ENCODE results near the gene LRRC47. TPM values are rescaled to one million over a fixed set of nuclear protein-coding genes. Genes with fewer than 3 reads are reported as not detected.

Gene LRRC47
- polyA plus RNA-seq, 4 donors, result 16.8 to 44.3 (median 21.4) TPM

GRCh38 chr1:3787349-3787715 is 9.0 kb downstream of the LRRC47 start:
- no peaks in the 10 kb centered on the region for H3K4me1 ChIP-seq (ENCODE audit: control insufficient read depth in 3 of 3, insufficient read depth in 2 of 3, low read depth in 1 of 3, low read length in 2 of 3)
- H3K4me3 ChIP-seq (ENCODE audit: low read depth in 1 of 3, low read length in 3 of 3), result no peak overlapping the region
- DNase-seq, result no peak
- no peaks in the 10 kb centered on the region for H3K9me3 ChIP-seq (ENCODE audit: control insufficient read depth in 2 of 2, insufficient read depth in 1 of 2, low read depth in 1 of 2, low read length in 1 of 2)
- H3K36me3 ChIP-seq (ENCODE audit: control insufficient read depth in 3 of 3, insufficient read depth in 2 of 3, low read depth in 1 of 3, low read length in 3 of 3), result peaks cover 9 to 84% (median 11%) of the 10 kb centered on the region in 3 donors
- WGBS, 3 donors, result 67 to 76% (median 73%) methylated on average over 10 of the region's 10 CpGs
- H3K27me3 ChIP-seq (ENCODE audit: control insufficient read depth in 3 of 3, insufficient read depth in 3 of 3, low read length in 3 of 3), result no peaks in the 10 kb centered on the region
- FAIRE-seq, result no peak
- H3K27ac ChIP-seq (ENCODE audit: low read depth in 1 of 3, low read length in 2 of 3), result no peak overlapping the region

- Histone ChIP-seq H3K9me3 (ENCODE audit: control insufficient read depth in 2 of 2, insufficient read depth in 1 of 2, low read depth in 1 of 2, low read length in 1 of 2) (no peaks in the 10 kb centered on the region), H3K4me3 (ENCODE audit: low read depth in 1 of 3, low read length in 3 of 3) (no peak overlapping the region), H3K36me3 (ENCODE audit: control insufficient read depth in 3 of 3, insufficient read depth in 2 of 3, low read depth in 1 of 3, low read length in 3 of 3) (peaks cover 9 to 90% (median 11%) of the 10 kb centered on the region in 3 donors), H3K27me3 (ENCODE audit: control insufficient read depth in 3 of 3, insufficient read depth in 3 of 3, low read length in 3 of 3) (no peaks in the 10 kb centered on the region), H3K4me1 (ENCODE audit: control insufficient read depth in 3 of 3, insufficient read depth in 2 of 3, low read depth in 1 of 3, low read length in 2 of 3) (no peaks in the 10 kb centered on the region), H3K27ac (ENCODE audit: low read depth in 1 of 3, low read length in 2 of 3) (no peak overlapping the region)
- DNase-seq, result no peak
- FAIRE-seq, result no peak
- 92 to 93% (median 93%) methylated on average over 45 of the region's 45 CpGs for WGBS, 3 donors
These were observed 9.6 kb downstream of the LRRC47 start for GRCh38 chr1:3786468-3787348.

- Histone ChIP-seq H3K9me3 (ENCODE audit: control insufficient read depth in 2 of 2, insufficient read depth in 1 of 2, low read depth in 1 of 2, low read length in 1 of 2) (no peaks in the 10 kb centered on the region), H3K4me1 (ENCODE audit: control insufficient read depth in 3 of 3, insufficient read depth in 2 of 3, low read depth in 1 of 3, low read length in 2 of 3) (no peaks in the 10 kb centered on the region), H3K4me3 (ENCODE audit: low read depth in 1 of 3, low read length in 3 of 3) (no peak overlapping the region), H3K36me3 (ENCODE audit: control insufficient read depth in 3 of 3, insufficient read depth in 2 of 3, low read depth in 1 of 3, low read length in 3 of 3) (peaks cover 11 to 94% (median 18%) of the 10 kb centered on the region in 3 donors), H3K27ac (ENCODE audit: low read depth in 1 of 3, low read length in 2 of 3) (peak overlapping the region in 1 of 3 donors; percentile 6), H3K27me3 (ENCODE audit: control insufficient read depth in 3 of 3, insufficient read depth in 3 of 3, low read length in 3 of 3) (no peaks in the 10 kb centered on the region)
- 62 to 76% (median 67%) methylated on average over 14 of the region's 14 CpGs for WGBS, 3 donors
- FAIRE-seq (no peak), DNase-seq (peak; percentile 54 to 63)
These were observed 10.7 kb downstream of the LRRC47 start for GRCh38 chr1:3785456-3786157.

- Histone ChIP-seq H3K27me3 (ENCODE audit: control insufficient read depth in 3 of 3, insufficient read depth in 3 of 3, low read length in 3 of 3) (no peaks in the 10 kb centered on the region), H3K9me3 (ENCODE audit: control insufficient read depth in 2 of 2, insufficient read depth in 1 of 2, low read depth in 1 of 2, low read length in 1 of 2) (no peaks in the 10 kb centered on the region), H3K27ac (ENCODE audit: low read depth in 1 of 3, low read length in 2 of 3) (peak overlapping the region in 1 of 3 donors; percentile 6), H3K4me1 (ENCODE audit: control insufficient read depth in 3 of 3, insufficient read depth in 2 of 3, low read depth in 1 of 3, low read length in 2 of 3) (no peaks in the 10 kb centered on the region), H3K36me3 (ENCODE audit: control insufficient read depth in 3 of 3, insufficient read depth in 2 of 3, low read depth in 1 of 3, low read length in 3 of 3) (peaks cover 13 to 93% (median 17%) of the 10 kb centered on the region in 3 donors), H3K4me3 (ENCODE audit: low read depth in 1 of 3, low read length in 3 of 3) (no peak overlapping the region)
- no peak for FAIRE-seq
- DNase-seq, result peak; percentile 70 to 87
- 36 to 74% (median 58%) methylated on average over 13 of the region's 13 CpGs for WGBS, 3 donors
These were observed 11.3 kb downstream of the LRRC47 start for GRCh38 chr1:3785045-3785444.

- H3K9me3 ChIP-seq (ENCODE audit: control insufficient read depth in 2 of 2, insufficient read depth in 1 of 2, low read depth in 1 of 2, low read length in 1 of 2), result peaks cover 0 to 2% of the 10 kb centered on the region in 2 donors
- DNase-seq, result no peak
- H3K27me3 ChIP-seq (ENCODE audit: control insufficient read depth in 3 of 3, insufficient read depth in 3 of 3, low read length in 3 of 3), result no peaks in the 10 kb centered on the region
- no peak for FAIRE-seq
- H3K27ac ChIP-seq (ENCODE audit: low read depth in 1 of 3, low read length in 2 of 3), result no peak overlapping the region
- WGBS, 3 donors, result 94 to 95% (median 95%) methylated on average over 30 of the region's 30 CpGs
- H3K36me3 ChIP-seq (ENCODE audit: control insufficient read depth in 3 of 3, insufficient read depth in 2 of 3, low read depth in 1 of 3, low read length in 3 of 3), result peaks cover 15 to 94% (median 17%) of the 10 kb centered on the region in 3 donors
- H3K4me3 ChIP-seq (ENCODE audit: low read depth in 1 of 3, low read length in 3 of 3), result no peak overlapping the region
- H3K4me1 ChIP-seq (ENCODE audit: control insufficient read depth in 3 of 3, insufficient read depth in 2 of 3, low read depth in 1 of 3, low read length in 2 of 3), result no peaks in the 10 kb centered on the region
These were observed 12.4 kb downstream of the LRRC47 start for GRCh38 chr1:3783651-3784474.

- DNase-seq (no peak), FAIRE-seq (no peak)
- peaks cover 0 to 2% of the 10 kb centered on the region in 2 donors for H3K9me3 ChIP-seq (ENCODE audit: control insufficient read depth in 2 of 2, insufficient read depth in 1 of 2, low read depth in 1 of 2, low read length in 1 of 2)
- H3K27ac ChIP-seq (ENCODE audit: low read depth in 1 of 3, low read length in 2 of 3), result no peak overlapping the region
- H3K36me3 ChIP-seq (ENCODE audit: control insufficient read depth in 3 of 3, insufficient read depth in 2 of 3, low read depth in 1 of 3, low read length in 3 of 3), result peaks cover 12 to 79% (median 17%) of the 10 kb centered on the region in 3 donors
- H3K4me3 ChIP-seq (ENCODE audit: low read depth in 1 of 3, low read length in 3 of 3), result no peak overlapping the region
- no peaks in the 10 kb centered on the region for H3K27me3 ChIP-seq (ENCODE audit: control insufficient read depth in 3 of 3, insufficient read depth in 3 of 3, low read length in 3 of 3)
- 90 to 92% (median 91%) methylated on average over 21 of the region's 21 CpGs for WGBS, 3 donors
- peaks cover 0 to 10% (median 0%) of the 10 kb centered on the region in 3 donors for H3K4me1 ChIP-seq (ENCODE audit: control insufficient read depth in 3 of 3, insufficient read depth in 2 of 3, low read depth in 1 of 3, low read length in 2 of 3)
These were observed 15.4 kb downstream of the LRRC47 start for GRCh38 chr1:3780901-3781300.

- no peak for FAIRE-seq
- WGBS, 3 donors, result 93 to 94% (median 93%) methylated on average over 20 of the region's 20 CpGs
- H3K4me3 ChIP-seq (ENCODE audit: low read depth in 1 of 3, low read length in 3 of 3), result no peak overlapping the region
- H3K9me3 ChIP-seq (ENCODE audit: control insufficient read depth in 2 of 2, insufficient read depth in 1 of 2, low read depth in 1 of 2, low read length in 1 of 2), result peaks cover 0 to 2% of the 10 kb centered on the region in 2 donors
- H3K27ac ChIP-seq (ENCODE audit: low read depth in 1 of 3, low read length in 2 of 3), result no peak overlapping the region
- H3K36me3 ChIP-seq (ENCODE audit: control insufficient read depth in 3 of 3, insufficient read depth in 2 of 3, low read depth in 1 of 3, low read length in 3 of 3), result peaks cover 11 to 71% (median 17%) of the 10 kb centered on the region in 3 donors
- peaks cover 0 to 20% (median 4%) of the 10 kb centered on the region in 3 donors for H3K4me1 ChIP-seq (ENCODE audit: control insufficient read depth in 3 of 3, insufficient read depth in 2 of 3, low read depth in 1 of 3, low read length in 2 of 3)
- DNase-seq, result no peak
- H3K27me3 ChIP-seq (ENCODE audit: control insufficient read depth in 3 of 3, insufficient read depth in 3 of 3, low read length in 3 of 3), result no peaks in the 10 kb centered on the region
These were observed 16.3 kb downstream of the LRRC47 start for GRCh38 chr1:3779912-3780416.

All from small intestine (tissue), 7 donors.